Midbrain (tissue), 1 donor: ENCODE results near the gene DOK4.

Experiments used
- DNase-seq: peaks from one replicate; lab custom pipeline; 2025; lab: John Stamatoyannopoulos, UW

DOK4 gene

GRCh38 chr16:57485916-57486857 is at the start of gene DOK4:
Gene DOK4, minus strand, starts transcription at chr16:57486493. Its CDS starts 6,986 bp downstream, at chr16:57479507.
- peak; percentile 37 for DNase-seq

DNA sequence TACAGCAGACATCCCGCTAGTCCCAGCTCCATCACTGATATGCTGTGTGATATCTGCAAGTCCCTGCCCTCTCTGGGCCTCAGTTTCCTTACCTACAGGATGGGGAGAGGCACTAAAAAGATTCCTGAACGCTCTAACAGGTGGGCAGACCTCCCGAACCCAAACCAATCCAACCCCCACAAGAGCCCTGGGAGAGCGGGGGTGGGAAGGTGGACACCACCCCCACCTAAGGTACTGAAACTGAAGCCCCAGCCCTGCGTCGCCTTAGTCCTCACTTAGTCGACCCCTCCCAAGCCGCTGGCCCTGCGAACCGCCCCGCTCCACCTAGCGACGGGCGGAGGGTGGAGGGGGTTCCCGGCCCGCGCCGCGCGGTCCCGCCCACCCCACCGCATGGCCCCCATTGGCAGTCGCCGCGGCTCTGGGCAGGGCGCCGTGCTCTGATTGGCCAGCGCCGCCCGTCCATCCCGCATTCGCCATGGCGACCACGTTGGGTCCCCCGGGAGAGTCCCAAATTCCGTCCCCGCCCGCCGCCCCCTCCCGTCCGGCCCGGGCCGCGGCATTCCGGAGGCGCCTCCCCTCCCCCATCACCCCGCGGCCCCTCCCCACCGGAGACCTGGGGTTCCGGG is 49.5 kb upstream of the DOK4 start:
- peak; percentile 84 for DNase-seq

- DNase-seq = no peak
These were observed 48.8 kb upstream of the DOK4 start for GRCh38 chr16:57534881-57535658.

- DNase-seq = no peak
These were observed 48.1 kb upstream of the DOK4 start for GRCh38 chr16:57534337-57534880.

- DNase-seq = no peak
These were observed 47.4 kb upstream of the DOK4 start for GRCh38 chr16:57533431-57534336.

- no peak for DNase-seq
These were observed 46.0 kb upstream of the DOK4 start for GRCh38 chr16:57532266-57532625.

- DNase-seq = no peak
These were observed 45.5 kb upstream of the DOK4 start for GRCh38 chr16:57531635-57532265.

DNA sequence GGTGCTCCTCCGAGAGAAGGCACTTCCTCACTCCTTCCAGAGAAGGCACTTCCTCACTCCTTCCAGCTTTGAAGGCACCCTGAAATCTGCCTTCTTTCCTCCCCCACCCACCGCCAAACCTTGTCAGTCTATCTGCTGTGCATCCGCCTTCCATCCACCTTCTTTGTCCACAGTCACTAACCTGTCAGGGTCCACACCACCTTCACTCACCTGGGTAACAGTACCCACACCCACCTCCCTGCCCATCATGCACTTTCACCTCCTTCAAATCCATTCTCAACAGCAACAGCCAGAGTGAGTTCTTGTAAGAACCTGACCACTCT is 44.9 kb upstream of the DOK4 start:
- no peak for DNase-seq

DNA sequence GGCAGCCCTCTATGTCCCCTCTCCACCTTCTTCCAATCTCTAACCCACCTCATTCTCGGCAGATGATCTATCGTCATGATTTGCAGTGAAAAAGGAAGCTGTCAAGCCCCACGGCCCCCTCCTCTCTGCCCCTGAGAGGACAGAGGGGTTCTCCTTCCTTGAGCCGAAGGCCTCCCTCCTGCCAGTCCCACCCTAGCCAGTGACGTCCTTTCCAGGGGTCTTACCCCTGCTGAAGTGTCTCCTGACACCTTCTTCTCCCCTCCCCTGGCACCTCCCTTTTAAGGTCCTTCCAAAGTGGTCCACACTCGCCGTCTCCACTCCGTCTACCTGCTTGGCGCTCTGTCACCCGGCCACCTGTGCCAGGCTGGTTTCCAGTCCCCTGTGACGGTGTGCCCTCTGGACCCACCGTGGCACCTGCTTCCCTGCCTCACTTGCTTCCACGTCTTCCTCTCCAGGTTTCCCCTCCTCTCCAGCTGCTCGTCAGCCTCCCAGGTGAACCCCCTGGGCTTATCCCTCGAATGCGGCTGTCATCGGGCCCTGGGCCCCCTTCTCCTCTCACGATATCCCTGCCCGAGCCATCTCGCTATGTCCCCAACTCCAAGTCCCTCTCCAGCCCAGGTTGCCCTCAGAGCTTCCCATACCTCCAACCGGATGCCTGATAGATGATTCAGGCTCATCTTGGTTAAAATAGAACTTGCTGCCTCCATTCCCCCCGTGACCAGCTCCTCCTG is 44.4 kb upstream of the DOK4 start:
- DNase-seq = no peak

DNA sequence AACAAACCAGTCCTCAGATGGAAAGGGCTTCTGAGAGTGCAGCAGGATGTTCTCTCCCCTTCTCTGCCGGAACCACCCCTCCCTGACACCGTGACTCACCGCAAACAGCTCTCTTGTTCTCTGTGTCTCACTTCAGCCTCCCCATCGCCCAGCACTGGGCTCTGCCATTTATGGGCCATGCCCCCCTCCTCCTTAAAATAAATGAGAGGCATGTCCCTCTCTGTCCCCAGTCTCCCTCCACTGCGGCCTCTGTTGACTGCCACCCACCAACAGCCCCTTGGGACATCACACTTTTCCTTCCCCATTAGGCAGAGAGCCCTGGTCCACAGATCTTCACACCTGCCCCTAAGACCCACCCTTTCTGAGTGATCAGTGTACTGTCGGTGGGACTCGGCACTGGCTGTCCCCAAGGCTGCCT is 43.8 kb upstream of the DOK4 start:
- no peak for DNase-seq

DNA sequence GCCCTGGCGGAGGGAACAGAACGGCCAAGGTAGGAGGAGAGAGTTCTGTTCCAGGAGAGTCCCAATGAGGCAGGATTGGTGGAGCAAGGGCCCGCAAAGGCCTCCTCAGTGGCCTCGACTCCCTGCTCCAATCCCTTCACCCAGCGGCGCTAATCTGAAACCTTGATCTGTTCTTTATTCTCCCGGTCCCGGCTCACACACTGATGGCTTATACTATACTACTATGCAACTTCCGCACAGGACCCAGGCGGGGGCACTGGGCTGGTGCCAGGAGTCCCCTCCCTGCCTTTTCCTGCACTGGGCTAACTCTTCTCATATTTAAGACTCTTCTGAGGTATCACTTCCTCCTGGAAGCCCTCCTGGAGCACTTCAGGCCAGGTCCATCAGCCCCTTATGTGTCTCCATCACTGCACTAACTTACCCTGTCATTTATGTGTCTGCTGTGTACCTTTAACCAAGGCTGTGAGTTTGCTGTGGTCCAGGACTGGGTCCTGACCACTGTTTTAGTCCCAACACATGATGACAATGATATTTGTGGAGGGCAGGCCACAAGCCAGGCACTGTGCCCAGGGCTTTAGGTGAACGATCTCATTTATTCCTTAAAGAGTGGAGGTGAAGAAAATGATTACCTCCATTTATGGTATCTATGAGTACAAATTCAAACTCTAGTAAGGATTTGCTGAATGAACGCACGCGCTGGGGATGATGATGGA is 43.3 kb upstream of the DOK4 start:
- DNase-seq = no peak

DNA sequence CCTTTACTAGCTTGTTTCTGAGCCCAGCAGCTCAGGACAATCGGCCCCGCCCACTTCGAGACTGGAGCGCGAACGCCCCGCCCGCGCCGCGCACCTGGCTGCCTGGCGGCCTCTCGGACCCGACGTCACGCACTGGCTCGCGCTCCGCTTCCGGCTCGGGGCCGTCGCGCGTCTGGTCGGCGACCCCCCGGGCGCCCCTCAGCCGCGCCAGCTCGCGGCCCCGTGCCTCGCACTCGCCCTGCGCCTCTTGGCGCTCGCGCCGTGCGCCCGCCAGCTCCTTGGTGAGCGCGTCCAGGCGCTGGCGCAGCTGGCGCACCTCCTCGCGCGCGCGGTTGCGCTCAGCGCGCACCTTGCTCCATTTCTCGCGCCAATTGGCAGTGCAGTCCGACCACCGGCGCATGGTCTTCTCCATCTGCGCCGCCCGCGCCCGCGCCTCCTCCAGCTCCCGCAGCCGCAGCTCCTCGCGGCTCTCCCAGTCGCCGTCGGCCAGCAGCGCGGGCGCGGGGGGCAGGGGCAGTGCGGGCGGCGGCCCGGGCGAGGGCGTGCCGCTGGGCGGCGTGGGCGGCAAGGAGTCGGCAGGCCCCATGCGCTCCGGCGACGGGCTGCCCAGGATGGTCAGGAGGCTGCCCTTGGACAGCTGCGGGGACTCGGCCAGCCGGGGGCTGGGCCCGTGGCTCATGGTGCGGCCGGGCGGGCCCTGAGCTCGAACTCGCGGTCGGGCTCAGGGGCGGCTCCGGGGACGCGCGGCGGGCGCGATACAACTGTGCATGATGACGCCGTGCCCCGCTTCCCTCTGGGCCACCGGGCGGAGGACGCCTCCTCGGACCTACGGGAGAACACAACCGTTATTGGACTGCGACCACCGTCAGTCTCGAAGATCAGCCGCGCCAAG is 42.5 kb upstream of the DOK4 start:
- DNase-seq = no peak

DNA sequence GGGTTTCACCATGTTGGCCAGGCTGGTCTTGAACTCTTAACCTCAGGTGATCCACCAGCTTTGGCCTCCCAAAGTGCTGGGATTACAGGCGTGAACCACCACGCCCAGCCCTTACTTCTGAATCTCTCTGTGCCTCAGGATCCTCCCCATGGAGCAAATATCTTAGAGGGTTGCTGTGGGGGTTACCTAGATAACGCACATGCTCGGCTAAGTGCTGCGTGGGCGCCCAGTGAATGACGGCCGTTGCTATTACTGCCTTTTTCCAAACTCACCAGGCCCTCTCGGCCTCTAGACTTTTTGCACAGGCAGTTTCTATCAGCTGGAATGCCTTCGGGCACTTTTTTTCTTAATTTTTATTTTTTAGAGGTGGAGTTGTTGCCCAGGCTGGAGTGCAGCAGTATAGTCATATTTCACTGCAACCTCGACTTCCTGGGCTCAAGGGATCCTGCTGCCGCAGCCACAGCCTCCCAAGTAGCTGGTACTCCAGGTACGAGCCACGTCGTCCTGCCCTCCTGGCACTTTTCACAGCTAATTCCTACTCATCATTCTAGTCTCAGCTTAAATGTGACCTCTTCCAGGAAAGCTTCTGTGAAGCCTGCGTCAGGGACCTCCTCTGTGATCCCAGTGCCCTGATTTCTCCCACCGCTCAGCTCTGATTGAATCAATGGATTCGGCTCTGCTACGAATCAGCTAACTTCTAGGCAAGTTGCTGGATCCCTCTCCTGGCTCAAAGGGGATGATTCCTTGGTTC is 41.5 kb upstream of the DOK4 start:
- no peak for DNase-seq

GRCh38 chr16:57527027-57527426 is 40.7 kb upstream of the DOK4 start:
- DNase-seq = no peak

DNA sequence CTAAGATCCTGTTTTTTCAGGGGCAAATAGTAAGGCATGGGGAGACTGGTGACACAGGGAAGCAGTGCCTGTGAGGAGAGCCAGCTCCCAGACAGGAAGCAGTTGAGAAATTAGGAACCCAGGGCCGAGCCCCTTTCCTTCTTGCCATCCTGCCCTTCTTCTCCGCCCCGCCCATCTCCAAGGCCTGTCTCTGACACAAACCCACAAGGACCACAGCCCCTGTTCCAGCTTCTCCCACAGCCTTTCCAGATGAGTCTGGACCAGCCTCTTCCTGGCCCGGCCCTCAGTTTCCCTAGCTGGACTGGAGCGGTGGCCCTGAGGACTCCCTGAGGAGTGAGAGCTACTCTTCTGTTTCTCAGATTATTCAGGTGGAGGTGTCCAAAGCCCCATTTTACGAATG is 40.2 kb upstream of the DOK4 start:
- DNase-seq = no peak

- no peak for DNase-seq
These were observed 39.5 kb upstream of the DOK4 start for GRCh38 chr16:57525761-57526160.

DNA sequence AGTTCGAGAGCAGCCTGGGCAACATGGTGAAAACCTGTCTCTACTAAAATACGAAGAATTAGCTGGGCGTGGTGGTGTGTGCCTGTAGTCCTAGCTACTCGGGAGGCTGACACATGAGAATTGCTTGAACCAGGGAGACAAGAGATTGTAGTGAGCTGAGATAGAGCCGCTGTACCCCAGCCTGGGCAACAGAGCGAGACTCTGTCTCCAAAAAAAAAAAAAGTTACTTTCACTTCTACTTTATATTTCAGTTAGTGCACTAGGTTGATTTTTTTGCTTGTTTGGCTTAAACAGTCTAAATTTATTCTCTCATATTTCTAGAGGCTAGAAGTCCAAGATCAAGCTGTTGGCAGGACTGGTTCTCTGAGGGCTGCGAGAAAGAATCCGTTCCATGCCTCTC is 36.7 kb upstream of the DOK4 start:
- DNase-seq = no peak
